Fibroblast of the aortic adventitia (primary cell): ENCODE data around the gene LUZP1. TPM values are rescaled to one million over a fixed set of nuclear protein-coding genes. Genes with fewer than 3 reads are reported as not detected.

Experiments
- DNase-seq: peaks from one replicate; pipeline ENCODE4 v3.0.0-alpha.2; 2010; ENCODE audit warnings: low read depth
- H3K4me3 ChIP-seq: 2 replicates; pipeline ENCODE4 v1.5.1; 2011; ENCODE audit warnings: low read depth, mild to moderate bottlenecking, control low read depth, low read length, moderate library complexity
- CTCF ChIP-seq: IDR thresholded peaks from 2 replicates; pipeline ENCODE4 v1.5.1; 2011; ENCODE audit warnings: mild to moderate bottlenecking, low read length, control low read depth, inconsistent platforms; ENCODE audit not compliant: insufficient read depth
- total RNA-seq: library from RNA; depleted of rRNA; stranded (reverse); fragments of >200 nt; gene quantifications from 2 replicates; pipeline ENCODE4 v1.2.3, GENCODE V29; 2012; ENCODE audit warnings: low replicate concordance

The LUZP1 gene
- total RNA-seq, 1 donor: 26.2 TPM

GRCh38 chr1:23111600-23112535 lies 56.8 kb downstream of the LUZP1 start:
- H3K4me3 ChIP-seq: no peak overlapping the region
- peak; percentile 8 for DNase-seq
- no peak for TF ChIP-seq CTCF

GRCh38 chr1:23110391-23110790 lies 58.3 kb downstream of the LUZP1 start:
- H3K4me3 ChIP-seq: no peak overlapping the region
- no peak for DNase-seq
- no peak for TF ChIP-seq CTCF

GRCh38 chr1:23108918-23109533 lies 59.6 kb downstream of the LUZP1 start:
- H3K4me3 ChIP-seq: no peak overlapping the region
- no peak for TF ChIP-seq CTCF
- DNase-seq: no peak

- DNase-seq: peak; percentile 22
- no peak for TF ChIP-seq CTCF
- no peak overlapping the region for H3K4me3 ChIP-seq
Observed at GRCh38 chr1:23103001-23103889, 65.4 kb downstream of the LUZP1 start.

- H3K4me3 ChIP-seq: no peak overlapping the region
- TF ChIP-seq CTCF: no peak
- peak; percentile 32 for DNase-seq
Observed at GRCh38 chr1:23102289-23102688, 66.4 kb downstream of the LUZP1 start.

GRCh38 chr1:23101887-23102286 lies 66.8 kb downstream of the LUZP1 start:
- DNase-seq: peak; percentile 15
- no peak overlapping the region for H3K4me3 ChIP-seq
- TF ChIP-seq CTCF: no peak
